ENCODE results near the gene DNER. TPM values are rescaled to one million over a fixed set of nuclear protein-coding genes. Genes with fewer than 3 reads are reported as not detected.
"Not testable (repeated sequence)": the region's sequence is repeated elsewhere in the genome, so short reads cannot be mapped to it uniquely, and the experiment has no call there.

The DNER gene
- total RNA-seq, 3 donors from 2014 or later (not counting 1 experiment from before 2014, with no cell fraction given), result not detected

DNA sequence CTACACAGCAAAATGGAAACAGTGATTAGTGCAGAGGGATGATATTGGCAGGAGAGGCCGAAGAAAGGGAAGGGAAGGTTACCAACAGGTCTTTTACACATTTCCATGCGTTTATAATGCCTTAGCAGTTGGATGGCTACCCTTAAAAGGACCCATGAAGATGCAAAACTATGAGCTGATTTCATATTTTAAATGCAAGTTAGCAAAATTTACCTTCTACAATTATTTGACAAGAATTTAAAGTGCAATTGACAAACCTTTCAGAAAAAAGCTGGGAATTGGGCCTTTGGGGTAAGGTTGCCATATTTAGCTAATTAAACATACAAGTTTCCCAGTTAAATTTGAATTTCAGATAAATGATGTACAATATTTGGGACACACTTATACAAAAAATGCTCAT is 13.3 kb downstream of the DNER start:
- WGBS (ENCODE audit: insufficient coverage), result 95% methylated on average over 2 of the region's 2 CpGs
- Mint-ChIP-seq H3K4me1 (no peaks in the 10 kb centered on the region), H3K36me3 (no peaks in the 10 kb centered on the region), H3K9me3 (no peaks in the 10 kb centered on the region), H3K27me3 (ENCODE audit: low read depth in 2 of 2) (peaks cover 7 to 20% of the 10 kb centered on the region in 2 donors), H3K27ac (no peak overlapping the region), H3K4me3 (no peak overlapping the region)
- no peaks in the 10 kb centered on the region for H3K4me1 ChIP-seq (ENCODE audit: control insufficient read depth, insufficient read depth, low read length)
- H3K27me3 ChIP-seq (ENCODE audit: control insufficient read depth, insufficient read depth, low read length), result no peaks in the 10 kb centered on the region
- no peak overlapping the region for H3K27ac ChIP-seq (ENCODE audit: low read length)
- ATAC-seq (no peak), DNase-seq (no peak)
- intact Hi-C loops (cut with micrococcal nuclease), result no loop called here
- no peaks in the 10 kb centered on the region for H3K9me3 ChIP-seq (ENCODE audit: control insufficient read depth, insufficient read depth, low read length)
- H3K36me3 ChIP-seq (ENCODE audit: control insufficient read depth, insufficient read depth, low read length), result no peaks in the 10 kb centered on the region
- TF ChIP-seq, protein P1, sequence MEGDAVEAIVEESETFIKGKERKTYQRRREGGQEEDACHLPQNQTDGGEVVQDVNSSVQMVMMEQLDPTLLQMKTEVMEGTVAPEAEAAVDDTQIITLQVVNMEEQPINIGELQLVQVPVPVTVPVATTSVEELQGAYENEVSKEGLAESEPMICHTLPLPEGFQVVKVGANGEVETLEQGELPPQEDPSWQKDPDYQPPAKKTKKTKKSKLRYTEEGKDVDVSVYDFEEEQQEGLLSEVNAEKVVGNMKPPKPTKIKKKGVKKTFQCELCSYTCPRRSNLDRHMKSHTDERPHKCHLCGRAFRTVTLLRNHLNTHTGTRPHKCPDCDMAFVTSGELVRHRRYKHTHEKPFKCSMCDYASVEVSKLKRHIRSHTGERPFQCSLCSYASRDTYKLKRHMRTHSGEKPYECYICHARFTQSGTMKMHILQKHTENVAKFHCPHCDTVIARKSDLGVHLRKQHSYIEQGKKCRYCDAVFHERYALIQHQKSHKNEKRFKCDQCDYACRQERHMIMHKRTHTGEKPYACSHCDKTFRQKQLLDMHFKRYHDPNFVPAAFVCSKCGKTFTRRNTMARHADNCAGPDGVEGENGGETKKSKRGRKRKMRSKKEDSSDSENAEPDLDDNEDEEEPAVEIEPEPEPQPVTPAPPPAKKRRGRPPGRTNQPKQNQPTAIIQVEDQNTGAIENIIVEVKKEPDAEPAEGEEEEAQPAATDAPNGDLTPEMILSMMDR (IDR thresholded peaks at IDR 0.05), result no peak
- no peak overlapping the region for H3K4me3 ChIP-seq (ENCODE audit: low read length)

DNA sequence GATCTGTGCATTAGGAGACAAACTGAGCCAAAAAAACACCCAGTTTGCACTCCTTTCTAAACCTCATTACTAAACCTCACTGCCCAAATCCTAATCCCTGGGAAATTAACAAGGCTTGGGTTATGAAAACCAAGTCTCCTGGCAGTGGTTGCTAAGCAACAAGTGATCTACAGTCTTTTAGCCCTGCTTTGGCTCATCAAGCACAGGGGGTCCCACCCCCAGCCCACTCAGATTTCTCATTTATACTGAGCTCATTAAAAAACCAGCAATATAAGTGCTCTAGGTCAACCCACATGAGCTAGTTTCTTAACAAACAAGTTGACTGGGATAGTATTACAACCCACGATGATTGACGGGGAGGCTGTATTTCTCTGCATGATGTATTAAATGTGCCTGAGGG is 18.4 kb downstream of the DNER start:
- Histone ChIP-seq H3K4me3 (ENCODE audit: low read length) (no peak overlapping the region), H3K36me3 (ENCODE audit: control insufficient read depth, insufficient read depth, low read length) (no peaks in the 10 kb centered on the region), H3K9me3 (ENCODE audit: control insufficient read depth, insufficient read depth, low read length) (no peaks in the 10 kb centered on the region), H3K27ac (ENCODE audit: low read length) (no peak overlapping the region), H3K27me3 (ENCODE audit: control insufficient read depth, insufficient read depth, low read length) (peaks cover 2% of the 10 kb centered on the region), H3K4me1 (ENCODE audit: control insufficient read depth, insufficient read depth, low read length) (no peaks in the 10 kb centered on the region)
- Mint-ChIP-seq H3K4me1 (no peaks in the 10 kb centered on the region), H3K36me3 (no peaks in the 10 kb centered on the region), H3K27me3 (ENCODE audit: low read depth in 2 of 2) (peaks cover 8 to 11% of the 10 kb centered on the region in 2 donors), H3K27ac (no peak overlapping the region), H3K9me3 (no peaks in the 10 kb centered on the region), H3K4me3 (no peak overlapping the region)
- intact Hi-C loops (cut with micrococcal nuclease), result no loop called here
- DNase-seq (no peak), ATAC-seq (no peak)
- 100% methylated on average over 2 of the region's 2 CpGs for WGBS (ENCODE audit: insufficient coverage)
- TF ChIP-seq, protein P1 (IDR thresholded peaks at IDR 0.05), result no peak

DNA sequence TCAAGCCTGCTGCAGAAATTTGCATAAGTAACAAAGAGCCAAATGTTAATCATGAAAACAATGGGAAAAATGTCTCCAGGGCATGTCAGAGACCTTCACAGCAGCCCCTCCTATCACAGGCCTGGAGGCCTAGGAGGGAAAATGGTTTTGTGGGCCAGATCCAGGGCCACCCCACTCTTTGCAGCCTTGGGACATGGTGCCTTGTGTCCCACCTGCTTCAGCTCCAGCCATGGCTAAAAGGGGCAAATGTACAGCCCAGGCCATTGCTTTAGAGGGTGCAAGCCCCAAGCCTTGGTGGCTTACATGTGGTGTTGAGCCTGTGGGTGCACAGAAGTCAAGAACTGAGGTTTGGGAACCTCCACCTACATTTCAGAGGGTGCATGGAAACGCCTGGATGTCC is 20.5 kb downstream of the DNER start:
- H3K27ac Mint-ChIP-seq; ATAC-seq; H3K4me3 ChIP-seq (ENCODE audit: low read length); H3K36me3 ChIP-seq (ENCODE audit: control insufficient read depth, insufficient read depth, low read length); intact Hi-C loops (cut with micrococcal nuclease); H3K27me3 ChIP-seq (ENCODE audit: control insufficient read depth, insufficient read depth, low read length); H3K9me3 ChIP-seq (ENCODE audit: control insufficient read depth, insufficient read depth, low read length); H3K36me3 Mint-ChIP-seq; DNase-seq; H3K9me3 Mint-ChIP-seq; H3K4me3 Mint-ChIP-seq; H3K27ac ChIP-seq (ENCODE audit: low read length); H3K4me1 ChIP-seq (ENCODE audit: control insufficient read depth, insufficient read depth, low read length); H3K4me1 Mint-ChIP-seq: not testable (repeated sequence)
- H3K27me3 Mint-ChIP-seq (ENCODE audit: low read depth in 2 of 2), result peaks cover 13 to 19% of the 10 kb centered on the region in 2 donors
- 40% methylated on average over 1 of the region's 1 CpG for WGBS (ENCODE audit: insufficient coverage)

DNA sequence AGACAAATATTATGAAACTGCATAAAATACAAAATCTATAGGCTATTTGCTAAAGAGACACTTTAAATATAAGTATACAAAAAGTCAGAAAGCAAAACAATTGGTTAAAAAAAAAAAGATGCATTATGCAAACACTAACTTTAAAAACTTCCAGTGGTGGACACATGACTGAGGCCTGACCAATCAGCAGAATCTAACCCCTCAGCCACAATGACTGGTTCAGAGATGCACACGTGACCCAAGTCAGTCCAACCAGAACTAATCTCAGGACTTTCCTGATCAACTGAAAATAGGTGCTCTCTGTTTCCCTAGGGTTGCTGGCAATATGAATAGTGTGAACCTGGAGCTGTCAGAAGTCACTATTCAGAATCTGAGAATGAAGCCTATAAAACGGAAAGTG is 22.7 kb downstream of the DNER start:
- TF ChIP-seq, protein P1 (IDR thresholded peaks at IDR 0.05), result no peak
- no peaks in the 10 kb centered on the region for H3K4me1 Mint-ChIP-seq
- DNase-seq (no peak), ATAC-seq (no peak)
- no peaks in the 10 kb centered on the region for H3K9me3 ChIP-seq (ENCODE audit: control insufficient read depth, insufficient read depth, low read length)
- H3K27me3 Mint-ChIP-seq (ENCODE audit: low read depth in 2 of 2), result peaks cover 14 to 19% of the 10 kb centered on the region in 2 donors
- H3K4me3 ChIP-seq (ENCODE audit: low read length), result no peak overlapping the region
- H3K36me3 Mint-ChIP-seq, result no peaks in the 10 kb centered on the region
- no peaks in the 10 kb centered on the region for H3K9me3 Mint-ChIP-seq
- no peak overlapping the region for H3K27ac Mint-ChIP-seq
- peaks cover 2% of the 10 kb centered on the region for H3K27me3 ChIP-seq (ENCODE audit: control insufficient read depth, insufficient read depth, low read length)
- no peak overlapping the region for H3K27ac ChIP-seq (ENCODE audit: low read length)
- no peaks in the 10 kb centered on the region for H3K36me3 ChIP-seq (ENCODE audit: control insufficient read depth, insufficient read depth, low read length)
- no peak overlapping the region for H3K4me3 Mint-ChIP-seq
- H3K4me1 ChIP-seq (ENCODE audit: control insufficient read depth, insufficient read depth, low read length), result no peaks in the 10 kb centered on the region
- intact Hi-C loops (cut with micrococcal nuclease), result no loop called here
- WGBS (ENCODE audit: insufficient coverage), result 76% methylated on average over 2 of the region's 2 CpGs

Measured in natural killer cell (primary cell).